Measurements from ENCODE around the gene MYO3B.

DNA sequence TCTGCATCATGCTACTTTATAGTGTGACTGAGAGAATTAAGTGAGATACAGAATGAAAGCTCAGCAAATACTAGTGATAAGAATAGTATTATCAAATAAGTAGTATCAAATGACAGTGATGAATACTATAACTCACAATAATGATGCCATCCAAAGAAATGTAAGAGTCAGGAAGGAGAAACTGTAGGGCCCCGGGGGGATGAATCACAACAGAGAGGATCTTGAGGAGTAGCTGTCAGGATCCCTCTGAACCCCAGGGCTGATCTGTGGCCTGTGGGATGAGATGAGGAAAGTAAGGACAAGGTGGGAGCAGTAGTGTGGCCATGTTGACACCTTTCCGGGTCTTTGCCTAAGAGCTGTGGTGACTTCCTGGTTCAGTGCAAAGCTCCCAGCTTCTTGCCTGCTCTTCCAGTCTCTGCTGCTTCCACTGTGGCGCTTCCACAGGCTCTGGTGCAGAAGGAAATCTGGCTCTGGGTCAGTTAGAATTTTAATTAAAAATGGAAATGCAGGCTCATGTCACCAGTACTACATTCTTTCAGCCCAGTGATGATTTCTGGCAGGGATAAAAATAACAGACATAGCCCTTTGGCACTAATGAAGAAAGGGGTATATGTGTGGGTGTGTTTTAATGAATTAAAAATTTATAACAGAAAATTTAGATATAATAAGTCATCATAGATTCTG is 166.9 kb downstream of the MYO3B start:
- TF ChIP-seq, protein P1, sequence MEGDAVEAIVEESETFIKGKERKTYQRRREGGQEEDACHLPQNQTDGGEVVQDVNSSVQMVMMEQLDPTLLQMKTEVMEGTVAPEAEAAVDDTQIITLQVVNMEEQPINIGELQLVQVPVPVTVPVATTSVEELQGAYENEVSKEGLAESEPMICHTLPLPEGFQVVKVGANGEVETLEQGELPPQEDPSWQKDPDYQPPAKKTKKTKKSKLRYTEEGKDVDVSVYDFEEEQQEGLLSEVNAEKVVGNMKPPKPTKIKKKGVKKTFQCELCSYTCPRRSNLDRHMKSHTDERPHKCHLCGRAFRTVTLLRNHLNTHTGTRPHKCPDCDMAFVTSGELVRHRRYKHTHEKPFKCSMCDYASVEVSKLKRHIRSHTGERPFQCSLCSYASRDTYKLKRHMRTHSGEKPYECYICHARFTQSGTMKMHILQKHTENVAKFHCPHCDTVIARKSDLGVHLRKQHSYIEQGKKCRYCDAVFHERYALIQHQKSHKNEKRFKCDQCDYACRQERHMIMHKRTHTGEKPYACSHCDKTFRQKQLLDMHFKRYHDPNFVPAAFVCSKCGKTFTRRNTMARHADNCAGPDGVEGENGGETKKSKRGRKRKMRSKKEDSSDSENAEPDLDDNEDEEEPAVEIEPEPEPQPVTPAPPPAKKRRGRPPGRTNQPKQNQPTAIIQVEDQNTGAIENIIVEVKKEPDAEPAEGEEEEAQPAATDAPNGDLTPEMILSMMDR (IDR thresholded peaks at IDR 0.05; ENCODE audit: low read length): no peak
- TF ChIP-seq EZH2 (optimal IDR thresholded peaks at IDR 0.05; ENCODE audit: low read depth, low read length): no peak
